DLD1 (cell line): ENCODE measurements around the gene DNAAF8.

Source experiments
- in situ Hi-C: cut with HindIII; loops from 2 replicates; pipeline ENCODE4 v1.10.0; 2017; ENCODE audit warnings: low sequenced_read_pairs

DNAAF8 gene

DNA sequence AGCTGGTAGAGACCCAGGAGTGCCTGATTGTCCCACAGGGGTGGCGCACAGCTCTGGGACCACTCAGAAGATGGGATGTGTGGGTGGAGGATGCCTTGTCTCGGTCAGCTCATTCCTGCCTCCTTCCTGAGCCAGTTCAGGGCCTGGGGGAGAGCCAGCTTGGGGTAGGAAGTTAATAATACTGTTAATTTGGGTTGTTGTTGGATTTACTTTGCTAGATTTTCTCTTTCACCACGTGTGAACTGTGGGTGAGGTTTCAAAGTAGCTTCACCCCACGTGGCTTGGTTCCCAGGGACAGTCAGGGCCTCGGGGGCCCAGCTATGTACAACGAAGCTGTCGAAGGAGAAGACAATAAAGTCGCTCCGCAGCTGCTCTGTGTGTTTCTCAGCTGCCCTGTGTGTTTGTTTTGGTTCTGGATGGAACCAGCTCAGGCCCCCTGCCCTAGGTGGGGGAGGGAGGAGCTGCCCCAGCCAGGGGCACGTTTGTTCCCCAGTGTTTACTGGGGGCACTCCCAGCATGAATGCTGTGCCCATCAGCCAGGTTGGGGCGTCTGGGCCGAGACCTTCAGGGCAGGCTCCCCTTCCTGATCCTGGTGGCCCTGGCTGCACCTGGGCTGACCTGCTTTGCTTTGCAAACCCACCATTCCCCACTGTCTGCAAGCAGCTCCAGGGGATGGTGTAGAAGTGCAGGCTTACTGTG, 38.7 kb upstream of the DNAAF8 start:
- in situ Hi-C loops = no loop called here

DNA sequence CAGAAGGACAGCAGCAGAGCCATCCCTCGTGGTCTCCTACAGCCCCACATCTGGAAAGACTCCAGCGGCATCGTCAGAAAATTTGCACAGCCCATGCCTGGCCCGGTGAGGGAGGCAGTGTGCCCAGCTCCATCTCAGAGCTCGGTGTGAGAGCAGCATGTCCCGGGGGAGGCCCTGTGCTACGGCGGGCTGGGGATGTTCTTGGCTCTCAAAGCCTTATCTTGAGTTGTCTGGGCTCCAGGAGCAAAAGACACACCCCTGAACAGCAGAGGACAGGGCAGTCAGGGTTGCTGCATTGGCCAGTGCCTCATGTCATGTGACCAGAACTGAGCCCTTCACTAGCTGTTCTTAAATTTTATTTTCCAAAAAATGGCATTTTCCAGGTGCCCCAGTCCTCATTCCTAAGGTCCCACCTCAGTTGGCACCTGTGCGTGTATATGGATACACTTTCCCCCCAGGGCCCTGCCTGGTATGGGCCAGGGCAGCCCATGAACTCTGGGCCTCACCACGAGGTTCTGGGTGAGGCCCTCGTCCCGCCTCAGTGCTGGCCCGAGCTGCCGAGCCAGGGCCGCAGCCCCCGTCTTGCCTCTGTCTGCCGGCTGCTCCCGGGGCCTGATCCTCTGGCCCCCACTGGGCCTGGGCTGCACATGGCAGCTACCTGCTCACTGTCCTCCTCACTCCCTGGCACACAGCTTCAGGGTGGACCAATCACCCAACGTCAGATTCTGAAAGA, 38.0 kb upstream of the DNAAF8 start:
- in situ Hi-C loops = no loop called here

DNA sequence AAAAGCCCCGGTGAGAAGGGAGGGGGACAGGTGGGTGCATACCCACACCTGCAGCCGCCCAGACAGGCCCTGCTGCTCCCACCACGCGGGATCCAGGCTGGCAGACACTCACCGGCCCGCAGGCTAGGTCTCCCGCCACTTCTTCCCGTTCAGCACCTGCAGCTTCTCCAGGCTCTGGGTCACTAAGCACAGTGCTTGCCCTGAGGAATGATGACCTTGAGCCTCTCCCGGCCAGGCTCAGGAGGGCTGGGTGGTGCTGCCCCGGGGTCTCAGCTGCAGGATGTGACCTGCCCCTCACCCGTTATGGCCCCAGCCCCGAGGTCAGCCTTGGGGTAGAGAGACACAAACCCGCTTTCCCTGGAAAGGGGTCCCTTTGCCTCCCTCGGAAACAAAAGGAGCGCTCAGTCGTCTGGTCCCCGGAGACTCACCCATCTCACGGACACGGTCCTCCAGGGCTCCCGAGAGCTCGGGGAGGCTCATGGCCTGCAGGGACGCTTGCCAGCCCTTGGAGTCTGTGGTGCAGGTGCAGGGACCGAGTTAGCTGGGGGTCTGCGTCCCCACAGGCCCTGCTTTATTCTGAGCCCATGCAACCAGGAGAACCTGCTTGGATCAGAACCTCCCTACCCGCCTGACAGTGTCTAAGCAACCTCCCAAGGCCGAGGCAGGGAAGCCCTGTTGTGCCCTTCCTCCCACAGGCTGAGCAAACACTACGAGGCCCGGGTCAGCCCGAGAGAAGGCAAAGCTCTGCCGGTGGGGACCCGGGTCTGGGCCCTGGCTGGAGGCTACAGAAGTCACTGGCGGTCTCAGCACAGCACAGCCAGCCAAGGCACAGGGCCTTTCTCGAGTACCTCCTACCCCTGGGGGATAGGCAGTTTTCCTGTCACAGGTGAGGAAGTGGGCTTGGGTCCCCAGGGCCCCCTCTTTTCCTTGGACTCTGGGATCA, 37.2 kb upstream of the DNAAF8 start:
- in situ Hi-C loops = no loop called here

DNA sequence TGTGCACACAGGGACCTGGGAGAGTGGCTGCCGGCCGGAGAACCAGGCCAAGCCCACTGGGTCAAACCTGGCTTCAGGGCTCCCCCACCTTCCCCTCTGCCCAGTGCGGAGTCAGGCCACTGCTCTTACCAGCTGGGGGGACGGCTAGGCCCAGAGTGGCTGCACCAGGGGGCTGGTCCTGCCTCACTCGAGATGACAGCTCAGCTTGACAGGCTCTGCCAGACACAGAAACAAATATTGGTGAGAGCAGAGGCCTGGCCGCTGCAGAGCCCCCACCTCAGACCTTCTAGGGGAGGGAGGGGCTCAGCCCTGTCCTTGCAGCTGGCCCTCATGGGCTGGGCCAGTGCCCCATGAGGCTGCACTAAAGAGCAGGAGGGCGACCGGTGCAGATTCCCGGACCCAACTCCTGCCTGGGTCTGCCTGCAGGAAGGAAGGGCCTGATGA, 36.5 kb upstream of the DNAAF8 start:
- in situ Hi-C loops = no loop called here

DNA sequence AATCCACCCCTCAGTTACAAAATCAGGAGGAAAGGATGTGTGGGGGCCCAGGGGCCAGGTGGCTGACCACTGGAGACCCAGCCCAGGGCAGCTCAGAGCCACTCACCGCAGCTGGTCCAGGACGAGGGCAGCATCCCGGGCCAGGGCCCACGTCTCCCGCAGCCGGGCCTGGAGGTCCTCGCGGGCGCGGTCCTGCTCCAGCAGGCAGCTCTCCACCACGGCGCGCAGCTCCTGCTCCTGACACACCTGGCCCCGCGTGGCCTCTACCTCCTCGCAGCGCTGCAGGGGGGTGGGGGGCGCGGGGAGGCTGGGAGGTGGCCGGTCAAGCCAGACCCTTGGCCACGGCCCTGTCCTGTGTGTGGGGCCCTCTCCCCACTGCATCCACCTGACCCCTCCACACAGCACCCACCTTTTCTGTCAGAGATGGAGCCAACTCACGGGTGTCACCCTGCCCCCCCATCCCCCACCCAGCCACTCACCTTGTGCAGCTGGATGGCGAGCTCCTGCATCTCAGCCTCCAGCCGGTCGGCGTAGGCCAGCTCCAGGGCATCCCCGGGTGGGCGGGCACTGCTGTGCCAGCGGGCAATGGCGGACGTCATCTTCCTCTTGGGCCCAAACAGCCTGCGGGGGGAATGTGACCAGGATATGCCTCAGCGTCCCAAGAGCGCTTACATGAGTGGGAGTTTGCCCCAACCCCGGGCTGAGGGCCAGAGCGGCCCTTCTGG, 35.9 kb upstream of the DNAAF8 start:
- in situ Hi-C loops = no loop called here

DNA sequence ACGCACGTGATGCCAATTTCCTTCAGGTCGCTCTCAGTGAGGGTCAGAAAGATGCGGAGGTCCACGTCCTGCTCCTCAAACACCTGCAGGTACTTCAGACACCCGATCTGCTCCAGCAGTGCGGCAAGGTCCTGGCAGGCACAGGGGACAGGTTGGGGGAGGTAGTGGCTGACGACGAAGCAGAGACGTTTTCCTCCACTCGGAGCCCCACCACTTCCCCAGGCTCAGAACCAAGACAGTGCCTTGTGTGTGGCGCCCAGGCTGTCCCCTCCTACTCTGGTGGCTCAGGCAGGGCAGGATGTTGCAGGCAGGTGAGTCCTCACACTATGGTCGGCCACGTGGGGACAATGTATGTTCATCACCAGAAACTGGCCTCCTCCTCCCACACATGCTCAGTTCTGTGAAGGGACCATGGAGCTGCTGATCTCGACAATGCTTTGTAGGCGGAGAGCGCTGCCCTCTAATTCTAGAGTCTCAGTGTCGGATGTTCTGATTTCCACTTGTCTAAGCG, 35.2 kb upstream of the DNAAF8 start:
- in situ Hi-C loops = no loop called here

DNA sequence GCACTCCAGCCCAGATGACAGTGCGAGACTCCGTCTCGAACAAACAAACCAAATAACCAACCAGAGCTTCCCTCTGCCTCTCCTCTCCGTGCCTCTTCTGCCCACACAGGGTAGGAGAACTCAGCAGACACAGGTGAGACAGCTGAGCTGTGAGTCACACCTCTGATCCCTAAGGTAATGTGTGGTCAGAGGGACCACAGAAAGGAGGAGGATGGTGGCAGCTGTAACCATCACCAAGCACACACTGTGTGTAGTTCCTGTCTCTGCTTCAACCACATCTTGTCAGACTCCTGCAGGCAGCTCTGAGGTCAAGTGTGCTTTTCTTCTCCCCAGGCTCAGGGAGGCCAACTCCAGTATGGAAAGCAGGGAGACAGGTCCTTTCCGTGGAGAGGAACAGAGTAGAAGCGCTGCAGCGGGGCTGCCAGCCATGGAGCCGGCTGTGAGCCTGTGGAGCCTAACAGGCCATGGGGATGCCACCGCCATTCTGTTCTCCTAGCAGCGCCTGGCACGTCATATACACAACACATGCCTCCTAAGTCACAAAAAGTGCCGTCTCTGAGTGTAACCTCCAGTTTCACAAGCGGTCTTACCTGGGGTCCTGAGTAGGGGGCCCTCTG, 33.8 kb upstream of the DNAAF8 start:
- in situ Hi-C loops = no loop called here

DNA sequence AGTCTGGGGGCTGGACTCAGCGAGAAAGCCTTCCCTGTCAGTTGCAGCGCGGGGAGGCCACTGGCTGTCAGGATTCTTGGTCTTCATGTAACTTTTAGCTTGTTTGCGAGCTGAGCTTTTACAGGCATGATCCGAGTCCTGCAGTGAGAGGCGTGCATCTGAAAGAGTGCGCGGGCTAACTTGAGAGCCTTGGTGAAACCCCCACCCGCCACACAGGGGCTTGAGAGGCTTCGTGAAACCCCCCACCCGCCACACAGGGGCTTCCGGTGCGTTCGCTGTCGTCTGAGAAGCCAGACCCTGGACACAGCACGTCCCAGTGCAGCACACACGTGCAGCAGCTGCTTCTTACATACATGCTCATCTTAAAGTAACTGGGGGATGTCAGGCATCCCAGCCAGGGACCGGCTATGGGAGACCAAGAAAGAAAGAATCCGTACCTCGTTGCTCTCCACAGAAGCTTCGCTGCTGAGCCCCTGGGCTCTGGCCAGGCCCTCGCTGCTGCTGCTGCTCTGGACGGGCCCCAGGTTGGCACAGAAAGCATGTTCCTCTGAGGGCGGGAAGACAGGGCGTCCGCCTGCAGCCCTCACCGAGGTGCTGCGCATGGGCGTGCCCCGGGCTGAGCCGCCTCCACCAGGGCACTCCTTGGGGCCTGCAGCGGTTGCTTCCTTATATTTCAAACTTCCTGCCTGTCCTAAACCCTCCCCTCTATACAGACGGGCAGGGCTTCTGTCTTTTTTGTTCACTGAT, 33.2 kb upstream of the DNAAF8 start:
- in situ Hi-C loops = no loop called here

DNA sequence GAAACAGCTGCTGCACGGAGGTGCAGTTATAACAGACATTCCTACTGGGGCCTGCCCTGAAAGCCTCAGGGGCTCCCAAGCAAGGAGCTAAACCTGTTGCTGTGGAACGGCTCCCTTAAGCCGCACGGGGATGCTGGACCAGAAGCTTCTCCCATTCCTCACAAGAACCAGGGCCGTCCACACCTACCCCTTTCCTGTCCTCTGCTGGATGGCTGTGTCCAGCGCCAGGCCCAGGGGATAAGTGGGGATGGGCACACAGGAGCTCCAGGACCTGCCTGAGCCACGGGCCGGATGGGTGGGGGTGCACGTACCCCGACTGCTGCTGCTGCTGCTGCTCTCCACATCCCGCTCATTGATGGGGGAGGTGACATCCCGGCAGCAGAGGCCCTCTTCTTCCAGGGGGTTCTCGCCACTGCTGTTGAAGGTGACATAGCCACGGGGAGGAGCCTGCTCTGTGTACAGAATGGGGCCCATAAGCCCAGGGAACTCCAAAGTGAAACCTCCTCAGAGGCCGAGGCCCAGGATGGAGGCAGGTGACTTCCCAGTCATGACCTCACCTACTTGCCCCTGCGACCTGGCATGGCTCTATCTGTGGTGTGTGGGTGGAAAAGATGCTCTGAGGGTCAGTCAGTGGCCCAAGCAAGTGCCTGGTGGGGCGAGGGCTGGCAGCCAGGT, 32.4 kb upstream of the DNAAF8 start:
- in situ Hi-C loops = no loop called here

DNA sequence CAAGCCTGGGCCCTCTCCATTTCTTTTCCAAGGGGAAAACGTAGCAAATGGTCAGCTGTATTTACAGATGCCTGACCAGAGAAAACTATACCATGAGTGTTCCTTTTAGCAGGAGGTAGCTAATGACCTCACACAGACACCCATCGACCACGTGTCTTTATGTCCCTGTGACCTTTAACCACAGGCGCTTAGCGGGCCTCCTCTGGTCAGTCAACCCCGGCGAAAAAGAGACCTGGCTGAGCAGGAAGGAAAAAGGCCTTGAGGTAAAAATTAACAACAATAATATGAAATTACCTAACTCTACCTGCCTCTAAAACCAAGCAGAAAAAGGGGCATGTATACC, 31.9 kb upstream of the DNAAF8 start:
- in situ Hi-C loops = no loop called here

DNA sequence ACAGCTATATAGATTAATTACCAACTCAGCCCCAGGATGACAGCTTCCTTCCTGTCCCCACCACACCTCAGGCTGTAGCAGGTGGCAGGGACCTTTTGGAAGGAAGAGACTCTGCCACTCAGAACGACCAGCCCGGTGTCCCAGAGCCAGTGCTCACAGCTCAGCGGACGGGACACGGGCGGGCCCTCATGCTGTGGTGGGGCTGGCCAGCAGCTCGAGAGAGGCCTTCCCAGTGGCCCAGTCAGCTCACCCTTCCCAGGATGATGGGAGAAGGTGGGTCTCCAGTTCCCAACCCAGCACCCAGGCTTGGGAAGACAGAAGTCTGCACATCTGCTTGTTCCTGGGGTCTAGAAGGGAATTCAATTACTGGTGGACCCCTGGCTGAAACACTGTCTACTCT, 30.4 kb upstream of the DNAAF8 start:
- in situ Hi-C loops = no loop called here

DNA sequence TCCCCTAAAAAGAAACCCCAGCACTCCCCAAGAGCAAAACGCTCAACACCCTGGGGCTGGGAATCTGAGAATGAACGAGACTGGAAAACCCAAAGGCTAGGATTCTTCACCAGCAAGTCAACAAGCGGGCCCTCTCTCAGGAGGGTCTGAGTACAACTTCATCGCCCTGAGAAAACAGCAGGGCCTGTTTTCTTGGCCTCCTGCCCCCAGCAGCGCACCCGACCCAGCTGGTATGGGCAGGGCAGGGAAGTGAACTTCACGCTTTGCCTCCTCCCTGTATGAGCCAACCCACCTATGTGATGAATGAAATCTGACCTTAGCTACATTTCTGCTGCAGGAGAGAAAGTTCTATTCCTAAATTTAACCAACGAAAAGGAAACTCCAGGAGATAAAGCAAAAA, 29.8 kb upstream of the DNAAF8 start:
- in situ Hi-C loops = no loop called here

DNA sequence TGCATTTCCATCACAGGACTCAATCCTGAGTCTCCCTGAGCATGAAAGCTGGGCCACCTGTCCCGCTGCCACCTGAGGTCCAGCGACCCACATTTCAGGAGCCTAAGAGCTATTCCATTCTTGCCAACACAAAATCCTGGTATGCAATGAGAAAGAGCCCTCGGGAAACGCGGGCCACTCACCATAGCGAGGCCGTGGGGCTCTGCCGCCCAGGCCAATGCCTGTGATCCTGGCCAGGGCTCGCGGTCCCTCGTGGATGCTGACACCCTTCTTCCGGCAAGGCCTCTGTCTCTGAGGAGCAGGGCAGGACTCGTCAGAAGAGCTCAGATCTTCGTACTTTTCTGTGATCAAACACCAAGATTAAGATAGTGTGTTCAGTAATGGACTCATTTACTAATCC, 29.4 kb upstream of the DNAAF8 start:
- in situ Hi-C loops = no loop called here

DNA sequence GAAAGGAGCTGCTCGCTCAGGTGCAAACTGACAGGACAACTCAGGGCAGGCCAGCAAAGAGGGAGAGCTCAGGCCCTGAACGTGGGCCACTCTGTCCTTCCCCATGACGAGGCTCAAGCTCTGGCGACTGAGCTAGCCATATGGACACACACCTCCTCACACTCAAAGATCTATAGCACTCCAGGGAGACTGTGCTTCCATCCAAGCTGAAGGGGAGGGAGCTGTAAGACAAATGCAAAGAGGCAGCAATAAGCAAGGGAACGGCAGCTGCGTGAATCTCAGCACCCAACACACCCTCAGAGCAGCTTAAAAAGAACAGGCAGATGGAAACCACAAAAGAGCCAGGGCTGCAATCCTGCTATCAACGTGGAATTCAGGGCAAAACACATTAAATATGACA, 27.5 kb upstream of the DNAAF8 start:
- in situ Hi-C loops = no loop called here

DNA sequence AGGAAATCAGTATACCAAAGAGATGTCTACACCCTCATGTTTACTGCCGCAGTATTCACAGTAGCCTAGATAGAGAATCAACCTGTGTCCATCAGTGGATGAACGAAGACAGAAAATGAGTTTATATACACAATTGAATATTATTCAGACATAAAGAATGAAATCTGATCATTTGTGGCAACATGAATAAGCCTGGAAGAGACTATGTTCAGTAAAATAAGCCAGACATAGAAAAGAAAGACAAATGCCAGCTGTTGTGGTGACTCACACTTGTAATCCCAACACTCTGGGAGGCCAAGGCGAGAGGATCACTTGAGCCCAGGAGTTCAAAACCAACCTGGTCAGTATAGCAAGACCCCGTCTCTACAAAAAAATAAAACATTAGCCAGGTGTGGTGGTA, 24.9 kb upstream of the DNAAF8 start:
- in situ Hi-C loops = no loop called here

DNA sequence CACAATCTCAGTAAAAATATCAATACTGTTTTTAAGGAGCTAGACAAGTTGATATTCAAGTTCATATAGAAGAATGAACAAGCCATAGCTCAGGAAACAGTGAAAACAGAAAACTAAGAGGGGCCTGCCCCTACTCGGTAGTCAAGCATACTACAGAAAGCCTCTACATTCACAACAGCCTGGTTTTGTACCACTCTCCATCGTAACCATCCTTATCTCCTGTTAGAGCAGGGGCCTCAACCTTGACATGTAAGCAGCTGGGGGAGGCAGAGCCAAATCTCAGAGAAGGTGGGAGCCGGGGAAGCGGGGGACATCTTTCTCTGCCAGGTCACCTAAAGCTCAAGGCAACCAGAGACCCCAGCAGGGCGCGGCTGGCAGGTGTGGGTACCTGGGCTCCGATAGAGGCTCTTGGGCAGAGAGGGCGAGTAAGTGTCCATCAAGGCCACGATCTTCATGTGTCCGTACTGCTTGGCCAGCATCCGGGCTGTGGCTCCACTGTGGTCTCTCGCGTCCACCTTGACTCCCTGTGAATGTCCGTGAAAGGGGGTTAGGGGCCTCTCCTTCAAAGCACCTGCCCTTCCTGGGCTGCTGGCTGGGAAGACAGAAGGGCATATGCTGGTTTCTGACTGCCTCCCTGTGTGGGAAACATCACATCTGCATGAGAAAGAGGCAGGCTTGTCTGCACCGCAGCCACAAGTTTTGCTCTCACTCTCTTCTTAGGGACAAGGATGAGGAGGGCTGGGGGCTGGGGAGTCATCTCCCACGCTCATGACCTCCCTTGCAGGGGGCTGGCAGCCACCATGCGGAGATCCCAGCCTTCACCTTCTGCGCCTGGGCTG, 20.5 kb upstream of the DNAAF8 start:
- in situ Hi-C loops = no loop called here

DNA sequence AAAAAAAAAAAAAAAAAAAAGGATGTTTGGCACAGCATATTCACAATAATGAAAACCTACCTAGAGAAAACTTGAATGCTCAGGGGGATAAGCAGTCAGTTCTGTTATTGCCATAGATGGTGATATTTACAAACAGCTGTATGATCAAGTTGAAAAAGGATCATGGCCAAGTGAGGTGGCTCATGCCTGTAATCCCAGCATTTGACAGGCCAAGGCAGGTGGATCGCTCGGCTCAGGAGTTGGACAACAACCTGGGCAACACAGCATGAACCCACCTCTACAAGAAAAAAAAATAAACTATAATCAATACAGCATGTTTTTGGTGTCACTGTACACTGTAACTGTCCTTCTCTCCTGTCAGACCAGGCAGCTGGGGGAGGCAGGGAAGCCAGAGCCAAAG, 19.3 kb upstream of the DNAAF8 start:
- in situ Hi-C loops = no loop called here

DNA sequence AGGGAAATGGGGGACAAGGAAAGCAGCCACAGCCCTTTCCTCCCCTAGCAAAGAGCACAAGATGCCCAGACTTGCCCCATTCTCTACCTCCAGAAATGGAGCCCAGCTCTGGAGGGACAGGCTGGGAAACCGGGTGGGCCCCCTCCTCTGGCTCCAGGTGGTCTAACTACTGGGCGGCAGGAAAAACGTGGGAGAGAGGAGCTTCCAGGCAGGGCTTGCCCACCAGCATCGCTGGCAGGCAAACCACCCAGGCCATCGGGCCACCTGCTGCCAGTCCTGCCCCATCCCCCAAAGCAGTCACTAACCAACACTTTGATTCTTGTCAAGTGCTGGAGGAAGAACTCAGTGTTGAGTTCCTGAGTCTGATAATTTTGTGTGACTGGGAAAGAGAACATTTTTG, 15.9 kb upstream of the DNAAF8 start:
- in situ Hi-C loops = no loop called here
